Glutamatergic neuron (in vitro differentiated cells): ENCODE measurements around the gene CCDC85C. TPM values are rescaled to one million over a fixed set of nuclear protein-coding genes. Genes with fewer than 3 reads are reported as not detected.

Experiments
- DNase-seq: peaks from one replicate; pipeline ENCODE4 v3.0.0; 2022
- H3K27ac Mint-ChIP-seq: one replicate; pipeline ENCODE4 v1.8.0; 2020; ENCODE audit warnings: mild to moderate bottlenecking, mixed read lengths, inconsistent platforms; ENCODE audit not compliant: unreplicated experiment
- H3K27me3 Mint-ChIP-seq: one replicate; pipeline ENCODE4 v1.8.0; 2020; ENCODE audit warnings: mild to moderate bottlenecking, moderate library complexity, mixed read lengths, inconsistent platforms; ENCODE audit not compliant: unreplicated experiment
- H3K36me3 Mint-ChIP-seq: one replicate; pipeline ENCODE4 v1.8.0; 2020; ENCODE audit warnings: mild to moderate bottlenecking, mixed read lengths, inconsistent platforms; ENCODE audit not compliant: unreplicated experiment
- H3K4me1 Mint-ChIP-seq: one replicate; pipeline ENCODE4 v1.8.0; 2020; ENCODE audit warnings: mild to moderate bottlenecking, low read depth, mixed read lengths, inconsistent platforms; ENCODE audit not compliant: unreplicated experiment
- H3K4me3 Mint-ChIP-seq: one replicate; pipeline ENCODE4 v1.8.0; 2020; ENCODE audit warnings: mild to moderate bottlenecking, mixed read lengths, inconsistent platforms; ENCODE audit not compliant: unreplicated experiment
- H3K9me3 Mint-ChIP-seq: one replicate; pipeline ENCODE4 v1.8.0; 2020; ENCODE audit warnings: mild to moderate bottlenecking, moderate library complexity, mixed read lengths, inconsistent platforms; ENCODE audit not compliant: unreplicated experiment
- total RNA-seq: library from RNA; stranded (reverse); fragmentation: NEBNext Ultra II Directional; extraction: Animal tissue kit (Norgen Biotek cat#: 25700); gene quantifications from one replicate; pipeline ENCODE4 v1.2.1, GENCODE V29; 2021; ENCODE audit not compliant: unreplicated experiment
- TF ChIP-seq, protein P1 (sequence below): fragments of 200-600 bp; sonication (generic); IDR thresholded peaks from one replicate; pipeline ENCODE4 v1.5.0; 2021; ENCODE audit not compliant: partially characterized antibody, unreplicated experiment

CCDC85C gene
- total RNA-seq, 1 donor from 2014 or later: 32.3 TPM

DNA sequence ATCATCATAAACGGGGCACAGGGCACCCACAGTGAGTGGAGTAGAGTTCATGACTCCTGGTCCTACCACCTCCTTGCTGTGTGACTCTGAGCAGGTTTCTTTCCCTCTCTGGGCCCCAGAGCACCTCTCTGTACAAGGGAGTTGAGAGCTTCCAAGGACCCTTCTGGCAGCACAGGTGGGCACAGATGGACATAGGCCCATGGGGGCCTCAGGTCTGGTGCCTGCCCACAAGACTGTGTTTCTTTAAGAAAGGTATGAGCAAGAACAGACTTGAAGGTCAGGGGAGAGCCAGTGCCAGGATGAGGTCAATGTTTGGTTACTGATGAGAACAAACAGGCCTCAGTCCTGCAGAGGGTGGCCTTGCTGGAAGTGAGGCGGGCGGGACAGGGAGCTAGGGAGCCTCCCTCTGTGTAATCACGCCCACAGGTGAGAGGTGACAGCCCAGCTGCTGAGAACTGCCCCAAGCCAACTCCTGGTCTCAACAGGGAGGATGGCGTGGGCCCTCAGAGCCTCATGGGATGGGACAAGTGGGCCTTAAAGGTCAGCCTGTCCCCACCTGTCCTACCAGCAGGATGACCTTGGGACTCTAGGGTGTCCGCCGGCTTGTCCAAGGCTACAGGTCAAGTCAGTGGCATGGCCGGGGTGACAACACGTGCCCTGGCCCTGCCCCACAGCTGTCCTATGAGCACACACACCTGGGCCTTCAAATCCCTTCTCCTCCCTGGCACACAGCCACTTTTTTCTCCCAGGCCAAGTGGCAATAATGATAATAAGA, 49.1 kb downstream of the CCDC85C start:
- DNase-seq: no peak
- H3K9me3 Mint-ChIP-seq: peaks cover 10% of the 10 kb centered on the region
- peaks cover 5% of the 10 kb centered on the region for H3K36me3 Mint-ChIP-seq
- H3K4me3 Mint-ChIP-seq: no peak overlapping the region
- no peak overlapping the region for H3K27ac Mint-ChIP-seq
- peaks cover 11% of the 10 kb centered on the region for H3K4me1 Mint-ChIP-seq
- peaks cover 11% of the 10 kb centered on the region for H3K27me3 Mint-ChIP-seq
- TF ChIP-seq, protein P1, sequence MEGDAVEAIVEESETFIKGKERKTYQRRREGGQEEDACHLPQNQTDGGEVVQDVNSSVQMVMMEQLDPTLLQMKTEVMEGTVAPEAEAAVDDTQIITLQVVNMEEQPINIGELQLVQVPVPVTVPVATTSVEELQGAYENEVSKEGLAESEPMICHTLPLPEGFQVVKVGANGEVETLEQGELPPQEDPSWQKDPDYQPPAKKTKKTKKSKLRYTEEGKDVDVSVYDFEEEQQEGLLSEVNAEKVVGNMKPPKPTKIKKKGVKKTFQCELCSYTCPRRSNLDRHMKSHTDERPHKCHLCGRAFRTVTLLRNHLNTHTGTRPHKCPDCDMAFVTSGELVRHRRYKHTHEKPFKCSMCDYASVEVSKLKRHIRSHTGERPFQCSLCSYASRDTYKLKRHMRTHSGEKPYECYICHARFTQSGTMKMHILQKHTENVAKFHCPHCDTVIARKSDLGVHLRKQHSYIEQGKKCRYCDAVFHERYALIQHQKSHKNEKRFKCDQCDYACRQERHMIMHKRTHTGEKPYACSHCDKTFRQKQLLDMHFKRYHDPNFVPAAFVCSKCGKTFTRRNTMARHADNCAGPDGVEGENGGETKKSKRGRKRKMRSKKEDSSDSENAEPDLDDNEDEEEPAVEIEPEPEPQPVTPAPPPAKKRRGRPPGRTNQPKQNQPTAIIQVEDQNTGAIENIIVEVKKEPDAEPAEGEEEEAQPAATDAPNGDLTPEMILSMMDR: no peak

DNA sequence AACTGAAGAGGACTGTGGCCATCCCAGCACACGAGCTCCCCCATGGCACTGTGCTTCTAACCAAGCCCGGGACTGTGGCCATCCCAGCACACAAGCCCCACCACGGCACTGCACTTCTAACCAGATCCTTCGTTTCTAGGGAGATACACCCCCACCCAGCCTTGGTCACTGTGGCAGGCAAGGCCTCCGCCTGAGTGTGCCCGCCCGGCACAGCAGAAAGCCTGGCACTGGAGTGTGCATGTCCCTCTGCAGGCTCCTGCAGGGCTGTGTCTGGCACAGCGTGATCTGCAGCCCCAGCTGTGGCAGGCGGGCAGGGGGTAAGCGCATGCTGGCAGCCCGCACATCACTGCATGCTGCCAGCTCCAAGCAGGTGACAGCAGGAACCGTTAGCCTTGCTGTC, 49.8 kb downstream of the CCDC85C start:
- H3K9me3 Mint-ChIP-seq: peaks cover 8% of the 10 kb centered on the region
- DNase-seq: no peak
- H3K4me1 Mint-ChIP-seq: peaks cover 6% of the 10 kb centered on the region
- H3K27ac Mint-ChIP-seq: no peak overlapping the region
- TF ChIP-seq, protein P1: no peak
- peaks cover 11% of the 10 kb centered on the region for H3K27me3 Mint-ChIP-seq
- H3K4me3 Mint-ChIP-seq: no peak overlapping the region
- peaks cover 5% of the 10 kb centered on the region for H3K36me3 Mint-ChIP-seq

DNA sequence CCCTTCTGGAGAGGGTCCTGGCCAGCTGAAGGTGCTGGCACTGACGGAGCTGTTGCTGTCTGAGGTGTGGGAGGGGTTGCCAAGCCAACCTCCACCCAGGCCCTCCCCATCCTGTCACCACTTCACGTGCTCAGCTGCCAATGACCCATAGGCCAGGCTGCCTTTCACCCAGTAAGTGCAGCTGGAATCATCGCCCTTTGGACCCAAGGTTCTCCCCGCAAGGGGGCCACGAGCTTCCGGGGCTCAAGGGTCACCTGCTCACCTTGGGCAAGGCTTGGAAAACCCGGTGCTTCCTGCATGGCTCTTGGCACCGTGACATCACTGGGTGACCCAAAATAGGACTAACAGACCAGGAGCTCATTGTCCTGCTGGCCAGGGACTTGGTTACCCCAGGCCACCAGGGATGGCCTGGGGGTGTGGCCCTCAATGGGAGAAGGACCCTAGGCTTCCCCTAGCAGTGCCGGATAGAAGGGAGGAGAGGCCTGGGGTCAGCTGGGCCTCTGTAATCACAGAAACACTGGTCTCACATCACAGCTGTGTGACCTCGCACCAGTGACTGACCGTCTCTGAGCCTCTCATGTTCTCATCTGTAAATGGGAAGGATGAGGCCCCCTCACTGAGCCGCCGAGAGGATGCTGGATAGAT, 51.3 kb downstream of the CCDC85C start:
- H3K36me3 Mint-ChIP-seq: no peaks in the 10 kb centered on the region
- H3K27ac Mint-ChIP-seq: no peak overlapping the region
- no peak for DNase-seq
- H3K9me3 Mint-ChIP-seq: peaks cover 2% of the 10 kb centered on the region
- peaks cover 5% of the 10 kb centered on the region for H3K4me1 Mint-ChIP-seq
- no peak overlapping the region for H3K4me3 Mint-ChIP-seq
- peaks cover 9% of the 10 kb centered on the region for H3K27me3 Mint-ChIP-seq
- TF ChIP-seq, protein P1: no peak

DNA sequence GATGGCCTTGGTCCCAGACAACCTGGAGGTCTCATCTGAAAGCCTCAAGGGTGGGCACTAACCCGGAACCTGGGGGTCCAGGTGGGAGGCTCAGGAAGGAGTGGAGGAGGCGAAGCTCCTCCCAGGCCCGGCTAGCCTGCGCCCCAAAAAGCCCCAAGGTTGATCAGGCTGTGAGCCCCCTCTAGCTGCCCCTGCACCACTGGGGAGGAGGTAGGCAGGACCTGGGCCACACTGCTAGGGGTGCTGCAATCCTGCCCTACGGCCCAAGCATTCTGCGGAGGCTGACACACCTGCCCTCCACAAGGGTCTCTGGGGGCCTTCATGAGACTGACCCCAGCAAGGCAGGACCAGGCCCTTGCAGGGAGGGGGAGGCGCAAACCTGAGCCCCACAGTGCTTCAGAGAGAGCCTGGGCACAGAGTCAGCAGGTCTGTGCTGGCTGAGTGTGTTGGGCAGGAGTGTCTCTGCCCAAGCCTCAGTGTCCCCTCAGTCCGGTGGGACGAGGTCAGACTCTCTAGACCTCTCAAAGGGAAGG, 51.9 kb downstream of the CCDC85C start:
- no peak for DNase-seq
- no peak overlapping the region for H3K27ac Mint-ChIP-seq
- TF ChIP-seq, protein P1: no peak
- H3K27me3 Mint-ChIP-seq: peaks cover 7% of the 10 kb centered on the region
- H3K4me3 Mint-ChIP-seq: no peak overlapping the region
- peaks cover 2% of the 10 kb centered on the region for H3K9me3 Mint-ChIP-seq
- H3K4me1 Mint-ChIP-seq: peaks cover 5% of the 10 kb centered on the region
- no peaks in the 10 kb centered on the region for H3K36me3 Mint-ChIP-seq
